Endothelial cell (in vitro differentiated cells): Measurements from ENCODE around the gene D2HGDH. TPM values are rescaled to one million over a fixed set of nuclear protein-coding genes. Genes with fewer than 3 reads are reported as not detected.
"Not testable (repeated sequence)": the region's sequence is repeated elsewhere in the genome, so short reads cannot be mapped to it uniquely, and the experiment has no call there.

Experiments
- DNase-seq: peaks from one replicate; pipeline ENCODE4 v3.0.0; 2021; ENCODE audit warnings: low spot score
- H3K27ac Mint-ChIP-seq: one replicate; pipeline ENCODE4 v1.8.0; 2021; ENCODE audit warnings: mixed read lengths, inconsistent platforms; ENCODE audit not compliant: unreplicated experiment
- H3K27me3 Mint-ChIP-seq: one replicate; pipeline ENCODE4 v1.8.0; 2021; ENCODE audit warnings: mild to moderate bottlenecking, moderate library complexity, mixed read lengths, inconsistent platforms; ENCODE audit not compliant: unreplicated experiment
- H3K36me3 Mint-ChIP-seq: one replicate; pipeline ENCODE4 v1.8.0; 2021; ENCODE audit warnings: mild to moderate bottlenecking, low read depth, mixed read lengths, inconsistent platforms; ENCODE audit not compliant: unreplicated experiment
- H3K4me1 Mint-ChIP-seq: one replicate; pipeline ENCODE4 v1.8.0; 2021; ENCODE audit warnings: mild to moderate bottlenecking, mixed read lengths, inconsistent platforms; ENCODE audit not compliant: unreplicated experiment
- H3K4me3 Mint-ChIP-seq: one replicate; pipeline ENCODE4 v1.8.0; 2021; ENCODE audit warnings: mild to moderate bottlenecking, mixed read lengths, inconsistent platforms; ENCODE audit not compliant: unreplicated experiment
- H3K9me3 Mint-ChIP-seq: one replicate; pipeline ENCODE4 v1.8.0; 2021; ENCODE audit warnings: mixed read lengths, inconsistent platforms; ENCODE audit not compliant: unreplicated experiment
- CTCF ChIP-seq: fragments of 200-600 bp; sonication (generic); IDR thresholded peaks from one replicate; pipeline ENCODE4 v1.5.0; 2021; ENCODE audit warnings: antibody characterized with exemption; ENCODE audit not compliant: unreplicated experiment
- total RNA-seq: library from RNA; stranded (reverse); fragmentation: NEBNext Ultra II Directional; extraction: Animal tissue kit (Norgen Biotek cat#: 25700); gene quantifications from one replicate; pipeline ENCODE4 v1.2.1, GENCODE V29; 2021; ENCODE audit not compliant: unreplicated experiment

Gene D2HGDH
- total RNA-seq, 1 donor from 2014 or later = 11.4 TPM

DNA sequence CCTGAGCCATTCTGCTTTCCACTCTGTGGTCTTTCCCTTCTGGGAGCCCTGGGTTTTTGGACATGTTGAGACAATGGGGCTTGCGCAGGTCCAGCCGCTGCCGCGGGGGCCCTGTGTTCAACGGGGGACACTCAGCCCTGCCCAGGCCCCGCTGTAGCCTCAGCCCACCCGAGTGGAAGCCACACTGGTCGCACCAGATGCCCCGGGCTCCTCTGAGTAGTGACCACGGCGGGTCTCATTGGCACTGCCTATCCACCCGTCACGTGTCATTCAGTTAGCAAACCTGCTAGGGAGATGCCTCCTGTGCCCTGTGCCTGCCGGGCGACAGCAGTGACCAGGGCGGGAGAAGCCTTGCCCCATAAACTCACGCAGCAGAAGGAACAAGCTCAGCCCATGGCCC is 19.1 kb downstream of the D2HGDH start:
- Mint-ChIP-seq H3K4me1 (peaks cover 4% of the 10 kb centered on the region), H3K36me3 (no peaks in the 10 kb centered on the region), H3K27ac (no peak overlapping the region), H3K27me3 (peaks cover 9% of the 10 kb centered on the region), H3K9me3 (no peaks in the 10 kb centered on the region), H3K4me3 (no peak overlapping the region)
- no peak for DNase-seq
- no peak for TF ChIP-seq CTCF

- no peak for TF ChIP-seq CTCF
- Mint-ChIP-seq H3K4me1 (peaks cover 4% of the 10 kb centered on the region), H3K36me3 (no peaks in the 10 kb centered on the region), H3K27ac (no peak overlapping the region), H3K9me3 (no peaks in the 10 kb centered on the region), H3K4me3 (no peak overlapping the region), H3K27me3 (peaks cover 9% of the 10 kb centered on the region)
- DNase-seq = no peak
Observed at GRCh38 chr2:241754042-241754441, 19.6 kb downstream of the D2HGDH start.

- DNase-seq = no peak
- H3K36me3 Mint-ChIP-seq = peaks cover 8% of the 10 kb centered on the region
- H3K9me3 Mint-ChIP-seq = no peaks in the 10 kb centered on the region
- no peak overlapping the region for H3K27ac Mint-ChIP-seq
- no peak for TF ChIP-seq CTCF
- H3K4me1 Mint-ChIP-seq = peaks cover 4% of the 10 kb centered on the region
- peaks cover 9% of the 10 kb centered on the region for H3K27me3 Mint-ChIP-seq
- H3K4me3 Mint-ChIP-seq = no peak overlapping the region
Observed at GRCh38 chr2:241755166-241755565, 20.7 kb downstream of the D2HGDH start.

GRCh38 chr2:241755777-241756176 is 21.3 kb downstream of the D2HGDH start:
- no peak for TF ChIP-seq CTCF
- peaks cover 7% of the 10 kb centered on the region for H3K27me3 Mint-ChIP-seq
- peaks cover 10% of the 10 kb centered on the region for H3K36me3 Mint-ChIP-seq
- no peak overlapping the region for H3K27ac Mint-ChIP-seq
- no peak for DNase-seq
- no peak overlapping the region for H3K4me3 Mint-ChIP-seq
- no peaks in the 10 kb centered on the region for H3K4me1 Mint-ChIP-seq
- peaks cover 2% of the 10 kb centered on the region for H3K9me3 Mint-ChIP-seq

DNA sequence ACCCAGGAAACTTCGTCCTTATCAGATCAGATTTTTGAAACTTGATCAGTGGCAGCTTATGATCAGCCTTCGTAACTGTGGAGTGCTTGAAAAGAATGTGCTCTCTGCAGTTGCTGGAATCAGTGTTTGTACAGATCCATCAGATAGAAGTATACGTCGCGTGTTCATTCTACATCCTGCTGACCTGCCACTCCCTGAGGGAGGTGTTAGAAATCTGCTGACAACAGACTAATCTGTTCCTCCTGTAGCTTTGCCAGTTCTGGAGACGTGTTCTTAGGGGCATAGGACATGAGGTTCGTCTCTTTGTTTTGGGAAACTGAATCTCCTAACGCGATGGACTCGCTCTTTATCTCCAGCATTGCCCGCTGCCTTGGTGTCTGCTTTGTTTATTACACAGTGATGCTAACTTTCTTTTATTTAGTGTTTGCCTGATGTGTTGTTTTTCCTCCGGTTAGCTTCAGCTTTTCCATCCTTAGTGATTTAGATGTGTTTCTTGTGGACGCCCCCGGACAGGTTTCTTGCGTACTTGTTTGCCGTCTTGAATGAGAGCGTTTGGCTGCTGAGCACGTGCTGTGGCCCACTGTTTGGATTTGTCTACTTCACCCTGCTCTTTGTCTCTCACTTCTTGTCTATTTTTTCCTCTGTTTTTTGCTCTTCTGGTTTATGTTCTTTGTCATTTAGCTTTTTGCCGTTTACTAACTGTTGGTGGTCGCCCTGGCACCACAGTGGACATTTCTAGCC is 24.8 kb downstream of the D2HGDH start:
- H3K4me1 Mint-ChIP-seq = peaks cover 3% of the 10 kb centered on the region
- no peak for DNase-seq
- peaks cover 18% of the 10 kb centered on the region for H3K36me3 Mint-ChIP-seq
- peaks cover 4% of the 10 kb centered on the region for H3K9me3 Mint-ChIP-seq
- no peak overlapping the region for H3K27ac Mint-ChIP-seq
- no peak for TF ChIP-seq CTCF
- H3K4me3 Mint-ChIP-seq = peak overlapping the region; percentile 69
- peaks cover 9% of the 10 kb centered on the region for H3K27me3 Mint-ChIP-seq

DNA sequence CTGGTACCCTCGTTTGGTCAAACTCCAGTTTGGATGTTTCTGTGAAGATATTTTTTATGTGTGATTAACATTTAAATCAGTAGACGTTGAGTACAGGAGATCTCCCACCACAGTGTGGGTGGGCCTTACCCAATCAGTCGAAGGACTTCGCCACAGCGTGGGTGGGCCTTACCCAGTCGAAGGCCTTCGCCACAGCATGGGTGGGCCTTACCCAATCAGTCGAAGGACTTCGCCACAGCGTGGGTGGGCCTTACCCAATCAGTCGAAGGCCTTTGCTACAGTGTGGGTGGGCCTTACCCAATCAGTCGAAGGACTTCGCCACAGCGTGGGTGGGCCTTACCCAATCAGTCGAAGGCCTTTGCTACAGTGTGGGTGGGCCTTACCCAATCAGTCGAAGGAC is 25.5 kb downstream of the D2HGDH start:
- not testable (repeated sequence) for H3K27ac Mint-ChIP-seq, DNase-seq, H3K4me1 Mint-ChIP-seq, H3K9me3 Mint-ChIP-seq, H3K27me3 Mint-ChIP-seq
- Mint-ChIP-seq H3K4me3 (peak overlapping the region; percentile 16), H3K36me3 (peaks cover 18% of the 10 kb centered on the region)
